Uterus (tissue), 4 donors: ENCODE data around the gene EFHC1. TPM values are rescaled to one million over a fixed set of nuclear protein-coding genes. Genes with fewer than 3 reads are reported as not detected.

ENCODE experiments used
- DNase-seq, 2 donors: peaks; one replicate each; pipeline ENCODE4 v3.0.0-alpha.2; 2019 to 2020
- H3K27ac ChIP-seq, 2 donors: fragments of 200-600 bp; sonication (generic); 1 replicate in 1 of 2; 2 replicates in 1 of 2; pipeline ENCODE4 v1.5.1; 2016 to 2018
- H3K27me3 ChIP-seq, 2 donors: fragments of 200-600 bp; sonication (generic); one replicate each; pipeline ENCODE4 v1.5.1; 2018 to 2019; ENCODE audit warnings: control low read depth in 1 of 2
- H3K36me3 ChIP-seq, 2 donors: fragments of 200-600 bp; sonication (generic); one replicate each; pipeline ENCODE4 v1.5.1; 2019; ENCODE audit warnings: control low read depth in 1 of 2
- H3K4me1 ChIP-seq, 2 donors: fragments of 200-600 bp; sonication (generic); one replicate each; pipeline ENCODE4 v1.5.1; 2018 to 2019; ENCODE audit warnings: control low read depth in 1 of 2
- H3K4me3 ChIP-seq, 2 donors: fragments of 200-600 bp; sonication (generic); 1 replicate in 1 of 2; 2 replicates in 1 of 2; pipeline ENCODE4 v1.5.1; 2018 to 2019; ENCODE audit warnings: mild to moderate bottlenecking in 1 of 2
- H3K9me3 ChIP-seq, 2 donors: fragments of 200-600 bp; sonication (generic); one replicate each; pipeline ENCODE4 v1.5.1; 2019; ENCODE audit warnings: control low read depth in 1 of 2
- POLR2A ChIP-seq, 2 donors: fragments of 450-650 bp; IDR thresholded peaks; one replicate each; pipeline ENCODE4 v1.6.1; 2016; ENCODE audit warnings: antibody characterized with exemption in 2 of 2, mild to moderate bottlenecking in 1 of 2, moderate library complexity in 1 of 2
- intact Hi-C: fragments of 100-400 bp; cut with DNase I; formaldehyde crosslinking; loops from one replicate; pipeline ENCODE4 v1.15.1; 2023; ENCODE audit warnings: low total_unique reads
- total RNA-seq, 4 donors: library from RNA; depleted of rRNA in 3 of 4; stranded (reverse); fragments of >200 nt in 3 of 4; gene quantifications; one replicate each; pipeline versions ENCODE4 v1.1.0 to v1.2.4, GENCODE V29; 2014 to 2023
- TF ChIP-seq, protein P1 (sequence below), 4 experiments: fragments of 200-600 bp in 2 of 4; fragments of 450-650 bp in 2 of 4; sonication (generic) in 2 of 4; IDR thresholded peaks; one replicate each; pipeline ENCODE4 v1.5.1; 2016 to 2019; ENCODE audit warnings: antibody characterized with exemption in 4 of 4, mild to moderate bottlenecking in 2 of 4, moderate library complexity in 1 of 4
- donor health status: DM: yes; HTN: yes; CAD: no.

The EFHC1 gene
- total RNA-seq, 4 donors from 2014 or later, result 15.6 to 63.0 (median 29.5) TPM

DNA sequence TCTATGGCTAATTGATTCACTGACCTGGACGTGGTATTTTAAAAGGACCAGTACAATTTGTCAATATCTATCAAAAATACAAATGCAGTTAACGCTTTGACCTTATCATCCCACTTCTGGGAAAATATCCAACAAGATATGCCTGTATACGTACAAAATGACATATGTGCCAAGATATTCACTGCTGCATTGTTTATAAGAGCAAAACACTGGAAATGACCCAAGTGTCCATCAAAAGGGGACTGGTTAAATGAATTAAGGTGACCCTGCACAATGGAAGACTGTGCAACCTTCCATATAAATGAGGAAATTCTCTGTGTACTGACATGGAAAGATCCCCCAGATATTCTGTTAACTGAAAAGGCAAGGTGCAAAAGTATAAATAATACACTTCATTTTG lies 142.8 kb downstream of the EFHC1 start:
- Histone ChIP-seq H3K4me3 (no peak overlapping the region), H3K9me3 (no peaks in the 10 kb centered on the region), H3K27ac (no peak overlapping the region), H3K27me3 (no peaks in the 10 kb centered on the region), H3K4me1 (peaks cover 0 to 8% of the 10 kb centered on the region in 2 donors), H3K36me3 (no peaks in the 10 kb centered on the region)
- intact Hi-C loops, result no loop called here
- DNase-seq, result no peak
- TF ChIP-seq POLR2A (IDR thresholded peaks at IDR 0.05), result no peak
- TF ChIP-seq, protein P1, sequence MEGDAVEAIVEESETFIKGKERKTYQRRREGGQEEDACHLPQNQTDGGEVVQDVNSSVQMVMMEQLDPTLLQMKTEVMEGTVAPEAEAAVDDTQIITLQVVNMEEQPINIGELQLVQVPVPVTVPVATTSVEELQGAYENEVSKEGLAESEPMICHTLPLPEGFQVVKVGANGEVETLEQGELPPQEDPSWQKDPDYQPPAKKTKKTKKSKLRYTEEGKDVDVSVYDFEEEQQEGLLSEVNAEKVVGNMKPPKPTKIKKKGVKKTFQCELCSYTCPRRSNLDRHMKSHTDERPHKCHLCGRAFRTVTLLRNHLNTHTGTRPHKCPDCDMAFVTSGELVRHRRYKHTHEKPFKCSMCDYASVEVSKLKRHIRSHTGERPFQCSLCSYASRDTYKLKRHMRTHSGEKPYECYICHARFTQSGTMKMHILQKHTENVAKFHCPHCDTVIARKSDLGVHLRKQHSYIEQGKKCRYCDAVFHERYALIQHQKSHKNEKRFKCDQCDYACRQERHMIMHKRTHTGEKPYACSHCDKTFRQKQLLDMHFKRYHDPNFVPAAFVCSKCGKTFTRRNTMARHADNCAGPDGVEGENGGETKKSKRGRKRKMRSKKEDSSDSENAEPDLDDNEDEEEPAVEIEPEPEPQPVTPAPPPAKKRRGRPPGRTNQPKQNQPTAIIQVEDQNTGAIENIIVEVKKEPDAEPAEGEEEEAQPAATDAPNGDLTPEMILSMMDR (IDR thresholded peaks at IDR 0.05), result no peak

DNA sequence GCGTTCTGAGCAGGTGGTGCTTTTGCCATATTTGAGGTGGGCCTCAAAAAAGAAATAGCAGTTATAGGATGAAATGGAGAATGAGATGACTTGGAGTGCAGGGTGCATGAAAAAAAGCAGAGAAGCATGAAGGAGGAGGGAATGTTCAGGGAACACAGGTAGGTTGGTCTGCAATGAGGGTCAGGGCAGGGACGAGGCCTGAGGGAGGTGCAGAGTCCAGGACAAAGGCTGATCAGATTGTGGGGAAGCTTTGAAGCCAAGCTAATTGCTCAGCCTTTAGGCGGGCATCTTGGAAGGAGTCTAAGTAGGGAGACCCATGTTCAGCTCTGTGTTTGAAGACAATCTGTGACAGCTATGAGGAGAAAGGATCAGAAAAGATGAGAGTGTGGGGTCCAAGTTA lies 144.7 kb downstream of the EFHC1 start:
- Histone ChIP-seq H3K4me3 (no peak overlapping the region), H3K4me1 (peaks cover 0 to 1% of the 10 kb centered on the region in 2 donors), H3K27ac (no peak overlapping the region), H3K36me3 (no peaks in the 10 kb centered on the region), H3K27me3 (no peaks in the 10 kb centered on the region), H3K9me3 (no peaks in the 10 kb centered on the region)
- intact Hi-C loops, result no loop called here
- TF ChIP-seq, protein P1 (IDR thresholded peaks at IDR 0.05), result no peak
- no peak for TF ChIP-seq POLR2A (IDR thresholded peaks at IDR 0.05)
- no peak for DNase-seq

DNA sequence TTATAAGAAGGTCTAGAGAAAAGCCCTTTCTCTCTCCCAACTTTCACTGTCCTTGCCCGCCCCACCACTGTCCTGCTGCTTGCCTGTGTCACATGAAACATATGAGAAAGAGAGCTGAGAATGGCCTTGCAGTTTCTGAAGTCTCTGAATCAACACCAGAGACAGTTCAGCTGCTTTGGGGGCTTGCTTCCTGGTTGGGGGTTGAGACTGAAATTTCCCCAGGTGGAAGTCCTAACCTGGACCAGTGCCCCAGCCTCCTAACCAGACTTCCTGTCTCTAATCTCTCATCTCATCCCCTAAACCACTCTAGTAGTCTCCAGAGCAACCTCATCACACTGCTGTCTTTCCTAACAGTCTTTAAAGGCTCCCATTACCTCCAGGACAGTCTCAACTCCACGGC lies 146.1 kb downstream of the EFHC1 start:
- Histone ChIP-seq H3K27me3 (no peaks in the 10 kb centered on the region), H3K4me3 (no peak overlapping the region), H3K36me3 (no peaks in the 10 kb centered on the region), H3K4me1 (peaks cover 0 to 8% of the 10 kb centered on the region in 2 donors), H3K9me3 (no peaks in the 10 kb centered on the region), H3K27ac (peak overlapping the region in 1 of 2 donors; percentile 24)
- intact Hi-C loops, result no loop called here
- TF ChIP-seq, protein P1 (IDR thresholded peaks at IDR 0.05), result no peak
- no peak for TF ChIP-seq POLR2A (IDR thresholded peaks at IDR 0.05)
- no peak for DNase-seq

DNA sequence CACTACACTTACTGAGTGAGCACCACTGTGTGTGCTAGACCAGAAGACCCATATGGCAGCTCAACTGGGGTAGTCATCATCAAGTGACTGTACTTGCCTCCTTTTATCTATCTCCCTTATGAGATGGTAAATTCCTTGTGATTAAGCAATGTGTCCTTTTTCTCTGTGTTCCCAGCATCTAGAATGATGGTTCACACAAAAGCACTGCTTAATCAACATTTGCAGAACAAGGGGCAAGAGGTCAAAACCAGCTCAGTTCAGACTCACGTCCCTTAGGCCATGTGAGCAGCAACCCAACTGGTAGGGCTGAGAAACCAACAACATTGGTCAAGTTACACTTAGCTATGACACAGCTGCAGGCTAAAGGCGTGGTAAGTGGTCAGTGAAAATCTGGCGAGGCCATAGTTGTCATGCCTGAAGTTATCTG lies 146.7 kb downstream of the EFHC1 start:
- DNase-seq, result no peak
- no peak overlapping the region for H3K27ac ChIP-seq
- intact Hi-C loops, result no loop called here

DNA sequence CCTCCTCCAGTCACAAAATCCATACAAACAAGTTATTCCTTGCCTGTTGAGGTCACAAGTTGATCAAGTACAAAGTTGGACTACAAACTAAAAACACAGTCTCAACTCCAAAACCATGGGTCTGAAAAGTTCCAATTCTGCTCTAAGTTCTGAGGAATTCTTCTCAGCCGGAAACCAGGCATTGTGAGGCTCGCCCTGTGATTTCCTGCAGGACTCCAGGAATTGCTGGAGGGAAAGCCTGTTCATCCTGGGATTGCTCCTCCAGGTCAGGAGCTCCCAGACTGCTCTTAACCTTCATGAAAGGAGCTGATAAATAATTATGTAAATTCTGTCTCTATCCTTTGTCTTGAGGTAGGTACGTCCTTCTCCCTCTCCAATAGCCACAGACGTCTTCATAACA lies 148.2 kb downstream of the EFHC1 start:
- no peak for DNase-seq
- Histone ChIP-seq H3K36me3 (no peaks in the 10 kb centered on the region), H3K27ac (peak overlapping the region in 1 of 2 donors; percentile 54), H3K27me3 (no peaks in the 10 kb centered on the region), H3K4me3 (no peak overlapping the region), H3K4me1 (peaks cover 0 to 8% of the 10 kb centered on the region in 2 donors), H3K9me3 (no peaks in the 10 kb centered on the region)
- no peak for TF ChIP-seq POLR2A (IDR thresholded peaks at IDR 0.05)
- TF ChIP-seq, protein P1 (IDR thresholded peaks at IDR 0.05), result no peak
- intact Hi-C loops, result no loop called here

More for the DNA sequence above, 146.7 kb downstream of the EFHC1 start:
- no peaks in the 10 kb centered on the region for H3K27me3 ChIP-seq
- H3K4me1 ChIP-seq, result peaks cover 0 to 8% of the 10 kb centered on the region in 2 donors
- TF ChIP-seq POLR2A (IDR thresholded peaks at IDR 0.05), result no peak
- TF ChIP-seq, protein P1 (IDR thresholded peaks at IDR 0.05), result no peak
- H3K9me3 ChIP-seq, result no peaks in the 10 kb centered on the region
- H3K4me3 ChIP-seq, result no peak overlapping the region
- no peaks in the 10 kb centered on the region for H3K36me3 ChIP-seq
